PC-9 (cell line): ENCODE results near the gene ATOH8. TPM values are rescaled to one million over a fixed set of nuclear protein-coding genes. Genes with fewer than 3 reads are reported as not detected.

ENCODE experiments used
- BruUV-seq: library from RNA; stranded (reverse); fragments of 400-500 nt; replicated peaks from 2 replicates; lab custom pipeline; 2021; lab: Mats Ljungman, UMichigan
- CTCF ChIA-PET: fragments of 300-600 bp; sonication (Branson Sonifier 250); formaldehyde crosslinking; loops from one replicate; lab custom pipeline; 2022; ENCODE audit warnings: antibody characterized with exemption; lab: Charles Lee
- POLR2A ChIA-PET: fragments of 300-600 bp; sonication (Branson Sonifier 250); formaldehyde crosslinking; loops from one replicate; lab custom pipeline; 2022; ENCODE audit warnings: antibody characterized with exemption; ENCODE audit not compliant: unreplicated experiment; lab: Charles Lee
- DNase-seq, 2 experiments: peaks; one replicate each; pipeline versions ENCODE4 v3.0.0 to v3.0.0-alpha.2; 2015 to 2022; ENCODE audit warnings: mixed read lengths in 1 of 2
- H2AFZ ChIP-seq: fragments of 200-600 bp; sonication (generic); 2 replicates; pipeline ENCODE4 v1.8.1; 2017; ENCODE audit warnings: antibody characterized with exemption
- H3F3A ChIP-seq: fragments of 200-600 bp; sonication (generic); 2 replicates; pipeline ENCODE4 v1.8.1; 2017; ENCODE audit warnings: antibody characterized with exemption, mild to moderate bottlenecking, low read depth; ENCODE audit not compliant: insufficient read depth
- H3K27ac ChIP-seq: fragments of 200-600 bp; sonication (generic); 2 replicates; pipeline ENCODE4 v1.6.1; 2016; ENCODE audit warnings: mixed run types
- H3K27me3 ChIP-seq: fragments of 200-600 bp; sonication (generic); 2 replicates; pipeline ENCODE4 v1.6.1; 2016; ENCODE audit warnings: low read depth, mixed run types; ENCODE audit not compliant: insufficient read depth
- H3K36me3 ChIP-seq: fragments of 200-600 bp; sonication (generic); 2 replicates; pipeline ENCODE4 v1.6.1; 2016; ENCODE audit warnings: low read depth, mixed run types
- H3K4me1 ChIP-seq: fragments of 200-600 bp; sonication (generic); replicated peaks from 2 replicates; pipeline ENCODE4 v1.6.1; 2016; ENCODE audit warnings: mixed run types; ENCODE audit not compliant: insufficient read depth
- H3K4me2 ChIP-seq: fragments of 200-600 bp; sonication (generic); 2 replicates; pipeline ENCODE4 v1.6.1; 2017; ENCODE audit warnings: mixed run types
- H3K4me3 ChIP-seq: fragments of 200-600 bp; sonication (generic); 2 replicates; pipeline ENCODE4 v1.6.1; 2016; ENCODE audit warnings: mixed run types
- H3K79me2 ChIP-seq: fragments of 200-600 bp; sonication (generic); 2 replicates; pipeline ENCODE4 v1.6.1; 2017; ENCODE audit warnings: low read depth, mixed run types
- H3K9me2 ChIP-seq: fragments of 200-600 bp; sonication (generic); 2 replicates; pipeline ENCODE4 v1.8.1; 2017; ENCODE audit warnings: mild to moderate bottlenecking; ENCODE audit not compliant: insufficient read depth
- H3K9me3 ChIP-seq: fragments of 200-600 bp; sonication (generic); 2 replicates; pipeline ENCODE4 v1.8.1; 2016; ENCODE audit warnings: low read depth; ENCODE audit not compliant: insufficient read depth
- H4K20me1 ChIP-seq: fragments of 200-600 bp; sonication (generic); 2 replicates; pipeline ENCODE4 v1.8.1; 2017; ENCODE audit not compliant: insufficient read depth
- EZH2 ChIP-seq: fragments of 200-600 bp; sonication (generic); IDR thresholded peaks from 2 replicates; pipeline ENCODE4 v1.8.0; 2017; ENCODE audit warnings: antibody characterized with exemption, low read depth
- intact Hi-C: fragments of 100-400 bp; cut with micrococcal nuclease; formaldehyde crosslinking; loops from one replicate; pipeline ENCODE4 v1.10.0; 2022; ENCODE audit not compliant: unreplicated experiment
- total RNA-seq: library from RNA; stranded (reverse); gene quantifications from 2 replicates; pipeline ENCODE4 v1.2.3, GENCODE V29; 2021
- TF ChIP-seq, protein P1 (sequence below): fragments of 200-600 bp; sonication (generic); conservative IDR thresholded peaks from 2 replicates; pipeline ENCODE4 v1.6.1; 2017; ENCODE audit warnings: mixed run types, antibody characterized with exemption, mild to moderate bottlenecking, moderate library complexity

Gene ATOH8
- total RNA-seq, 1 experiment from 2014 or later: not detected

- Histone ChIP-seq H3K4me2 (no peak overlapping the region), H3K4me3 (no peak overlapping the region), H3K36me3 (no peaks in the 10 kb centered on the region), H3K79me2 (no peaks in the 10 kb centered on the region), H3F3A (0 out of 2 replicates have a peak, but pooled peaks cover 3% of the 10 kb centered on the region), H4K20me1 (no peaks in the 10 kb centered on the region), H3K27ac (no peak overlapping the region), H3K9me3 (no peaks in the 10 kb centered on the region), H2AFZ (no peak overlapping the region), H3K9me2 (no peaks in the 10 kb centered on the region), H3K27me3 (no peaks in the 10 kb centered on the region), H3K4me1 (peaks cover 11% of the 10 kb centered on the region)
- no TSS peak for BruUV-seq
- intact Hi-C loops: no loop called here
- CTCF ChIA-PET: no interaction called here
- TF ChIP-seq, protein P1, sequence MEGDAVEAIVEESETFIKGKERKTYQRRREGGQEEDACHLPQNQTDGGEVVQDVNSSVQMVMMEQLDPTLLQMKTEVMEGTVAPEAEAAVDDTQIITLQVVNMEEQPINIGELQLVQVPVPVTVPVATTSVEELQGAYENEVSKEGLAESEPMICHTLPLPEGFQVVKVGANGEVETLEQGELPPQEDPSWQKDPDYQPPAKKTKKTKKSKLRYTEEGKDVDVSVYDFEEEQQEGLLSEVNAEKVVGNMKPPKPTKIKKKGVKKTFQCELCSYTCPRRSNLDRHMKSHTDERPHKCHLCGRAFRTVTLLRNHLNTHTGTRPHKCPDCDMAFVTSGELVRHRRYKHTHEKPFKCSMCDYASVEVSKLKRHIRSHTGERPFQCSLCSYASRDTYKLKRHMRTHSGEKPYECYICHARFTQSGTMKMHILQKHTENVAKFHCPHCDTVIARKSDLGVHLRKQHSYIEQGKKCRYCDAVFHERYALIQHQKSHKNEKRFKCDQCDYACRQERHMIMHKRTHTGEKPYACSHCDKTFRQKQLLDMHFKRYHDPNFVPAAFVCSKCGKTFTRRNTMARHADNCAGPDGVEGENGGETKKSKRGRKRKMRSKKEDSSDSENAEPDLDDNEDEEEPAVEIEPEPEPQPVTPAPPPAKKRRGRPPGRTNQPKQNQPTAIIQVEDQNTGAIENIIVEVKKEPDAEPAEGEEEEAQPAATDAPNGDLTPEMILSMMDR: no peak
- TF ChIP-seq EZH2: no peak
- POLR2A ChIA-PET: no interaction called here
- no peak for DNase-seq
These were observed 16.3 kb upstream of the ATOH8 start for GRCh38 chr2:85737481-85737880.

GRCh38 chr2:85737961-85738360 lies 15.8 kb upstream of the ATOH8 start:
- Histone ChIP-seq H2AFZ (no peak overlapping the region), H3K4me1 (peaks cover 16% of the 10 kb centered on the region), H3K27me3 (no peaks in the 10 kb centered on the region), H3K4me2 (no peak overlapping the region), H3K9me2 (no peaks in the 10 kb centered on the region), H3K36me3 (no peaks in the 10 kb centered on the region), H3K27ac (no peak overlapping the region), H3K79me2 (no peaks in the 10 kb centered on the region), H3F3A (0 out of 2 replicates have a peak, but pooled peaks cover 3% of the 10 kb centered on the region), H4K20me1 (no peaks in the 10 kb centered on the region), H3K9me3 (no peaks in the 10 kb centered on the region), H3K4me3 (no peak overlapping the region)
- intact Hi-C loops: no loop called here
- ChIA-PET CTCF (no interaction called here), POLR2A (no interaction called here)
- TF ChIP-seq, protein P1: no peak
- no peak for TF ChIP-seq EZH2
- no peak for DNase-seq
- BruUV-seq: no TSS peak

GRCh38 chr2:85740193-85740592 lies 13.6 kb upstream of the ATOH8 start:
- Histone ChIP-seq H2AFZ (no peak overlapping the region), H4K20me1 (no peaks in the 10 kb centered on the region), H3K4me1 (peaks cover 17% of the 10 kb centered on the region), H3K9me3 (no peaks in the 10 kb centered on the region), H3K27me3 (no peaks in the 10 kb centered on the region), H3K9me2 (no peaks in the 10 kb centered on the region), H3K27ac (no peak overlapping the region), H3K4me3 (no peak overlapping the region), H3K36me3 (no peaks in the 10 kb centered on the region), H3F3A (0 out of 2 replicates have a peak, but pooled peaks cover 3% of the 10 kb centered on the region), H3K79me2 (no peaks in the 10 kb centered on the region), H3K4me2 (no peak overlapping the region)
- DNase-seq: no peak
- intact Hi-C loops: no loop called here
- BruUV-seq: no TSS peak
- CTCF ChIA-PET: no interaction called here
- POLR2A ChIA-PET: no interaction called here
- TF ChIP-seq, protein P1: no peak
- no peak for TF ChIP-seq EZH2
